ENCODE data around the gene IQCB1. TPM values are rescaled to one million over a fixed set of nuclear protein-coding genes. Genes with fewer than 3 reads are reported as not detected.
A peak's percentile ranks its signal among the peaks of the same experiment; 100 is the strongest.

The IQCB1 gene
- total and polyA plus RNA-seq, 10 of the 15 experiments (the other 5 are each of a cell fraction or from before 2014, with no cell fraction given), result 36.0 to 69.4 (median 48.9) TPM

GRCh38 chr3:121735047-121735696, 99.7 kb downstream of the IQCB1 start (continued):
- no peak for TF ChIP-seq NKRF (conservative IDR thresholded peaks at IDR 0.05)
- TF ChIP-seq TCF12 (IDR thresholded peaks at IDR 0.05; ENCODE audit: low read depth, low read length), result no peak
- TF ChIP-seq IKZF2 (IDR thresholded peaks at IDR 0.05), result peak in 1 of 2 experiments; percentile 21; a peak in 1 of 4 replicates
- TF ChIP-seq TAF1 (IDR thresholded peaks at IDR 0.05; ENCODE audit: borderline replicate concordance, low read depth, low read length), result no peak
- no peak for TF ChIP-seq ZZZ3 (IDR thresholded peaks at IDR 0.05; ENCODE audit: control insufficient read depth, insufficient read length, low read depth)
- no peak for TF ChIP-seq LARP7 (IDR thresholded peaks at IDR 0.05)
- TF ChIP-seq SPI1 (IDR thresholded peaks at IDR 0.05; ENCODE audit: borderline replicate concordance, insufficient read depth, low read depth, low read length), result no peak
- no peak for TF ChIP-seq SREBF2 (IDR thresholded peaks at IDR 0.05; ENCODE audit: low read length)
- TF ChIP-seq, protein P1, sequence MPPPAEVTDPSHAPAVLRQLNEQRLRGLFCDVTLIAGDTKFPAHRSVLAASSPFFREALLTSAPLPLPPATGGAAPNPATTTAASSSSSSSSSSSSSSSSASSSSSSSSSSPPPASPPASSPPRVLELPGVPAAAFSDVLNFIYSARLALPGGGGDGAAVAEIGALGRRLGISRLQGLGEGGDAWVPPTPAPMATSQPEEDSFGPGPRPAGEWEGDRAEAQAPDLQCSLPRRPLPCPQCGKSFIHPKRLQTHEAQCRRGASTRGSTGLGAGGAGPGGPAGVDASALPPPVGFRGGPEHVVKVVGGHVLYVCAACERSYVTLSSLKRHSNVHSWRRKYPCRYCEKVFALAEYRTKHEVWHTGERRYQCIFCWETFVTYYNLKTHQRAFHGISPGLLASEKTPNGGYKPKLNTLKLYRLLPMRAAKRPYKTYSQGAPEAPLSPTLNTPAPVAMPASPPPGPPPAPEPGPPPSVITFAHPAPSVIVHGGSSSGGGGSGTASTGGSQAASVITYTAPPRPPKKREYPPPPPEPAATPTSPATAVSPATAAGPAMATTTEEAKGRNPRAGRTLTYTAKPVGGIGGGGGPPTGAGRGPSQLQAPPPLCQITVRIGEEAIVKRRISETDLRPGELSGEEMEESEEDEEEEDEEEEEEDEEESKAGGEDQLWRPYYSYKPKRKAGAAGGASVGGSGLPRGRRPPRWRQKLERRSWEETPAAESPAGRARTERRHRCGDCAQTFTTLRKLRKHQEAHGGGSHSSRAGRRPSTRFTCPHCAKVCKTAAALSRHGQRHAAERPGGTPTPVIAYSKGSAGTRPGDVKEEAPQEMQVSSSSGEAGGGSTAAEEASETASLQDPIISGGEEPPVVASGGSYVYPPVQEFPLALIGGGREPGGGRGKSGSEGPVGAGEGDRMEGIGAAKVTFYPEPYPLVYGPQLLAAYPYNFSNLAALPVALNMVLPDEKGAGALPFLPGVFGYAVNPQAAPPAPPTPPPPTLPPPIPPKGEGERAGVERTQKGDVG (CRISPR knock-in tag; IDR thresholded peaks at IDR 0.05), result no peak
- peak; percentile 37; the same call in 1 of the 2 replicates for TF ChIP-seq FOXM1 (IDR thresholded peaks at IDR 0.05; ENCODE audit: low read depth, low read length)
- no peak for TF ChIP-seq RELA (IDR thresholded peaks at IDR 0.05; ENCODE audit: borderline replicate concordance, partially characterized antibody)
- no peak for TF ChIP-seq SMC3 (IDR thresholded peaks at IDR 0.05; ENCODE audit: borderline replicate concordance, low read length)
- no peak for TF ChIP-seq SIN3A (IDR thresholded peaks at IDR 0.05; ENCODE audit: low read depth, low read length)
- peak; percentile 64; the same call in 1 of the 2 replicates for TF ChIP-seq ATF7 (IDR thresholded peaks at IDR 0.05; ENCODE audit: low read depth)
- no peak for TF ChIP-seq ZNF217 (IDR thresholded peaks at IDR 0.05)
- no peak for TF ChIP-seq SRF (IDR thresholded peaks at IDR 0.05; ENCODE audit: low read depth in 2 of 2, low read length in 2 of 2)
- no peak for TF ChIP-seq RCOR1 (conservative IDR thresholded peaks at IDR 0.05; ENCODE audit: low read depth, low read length)
- no peak for TF ChIP-seq MLLT1 (IDR thresholded peaks at IDR 0.05)
- no peak for TF ChIP-seq CBFB (IDR thresholded peaks at IDR 0.05; ENCODE audit: low read depth)
- TF ChIP-seq, protein P2, sequence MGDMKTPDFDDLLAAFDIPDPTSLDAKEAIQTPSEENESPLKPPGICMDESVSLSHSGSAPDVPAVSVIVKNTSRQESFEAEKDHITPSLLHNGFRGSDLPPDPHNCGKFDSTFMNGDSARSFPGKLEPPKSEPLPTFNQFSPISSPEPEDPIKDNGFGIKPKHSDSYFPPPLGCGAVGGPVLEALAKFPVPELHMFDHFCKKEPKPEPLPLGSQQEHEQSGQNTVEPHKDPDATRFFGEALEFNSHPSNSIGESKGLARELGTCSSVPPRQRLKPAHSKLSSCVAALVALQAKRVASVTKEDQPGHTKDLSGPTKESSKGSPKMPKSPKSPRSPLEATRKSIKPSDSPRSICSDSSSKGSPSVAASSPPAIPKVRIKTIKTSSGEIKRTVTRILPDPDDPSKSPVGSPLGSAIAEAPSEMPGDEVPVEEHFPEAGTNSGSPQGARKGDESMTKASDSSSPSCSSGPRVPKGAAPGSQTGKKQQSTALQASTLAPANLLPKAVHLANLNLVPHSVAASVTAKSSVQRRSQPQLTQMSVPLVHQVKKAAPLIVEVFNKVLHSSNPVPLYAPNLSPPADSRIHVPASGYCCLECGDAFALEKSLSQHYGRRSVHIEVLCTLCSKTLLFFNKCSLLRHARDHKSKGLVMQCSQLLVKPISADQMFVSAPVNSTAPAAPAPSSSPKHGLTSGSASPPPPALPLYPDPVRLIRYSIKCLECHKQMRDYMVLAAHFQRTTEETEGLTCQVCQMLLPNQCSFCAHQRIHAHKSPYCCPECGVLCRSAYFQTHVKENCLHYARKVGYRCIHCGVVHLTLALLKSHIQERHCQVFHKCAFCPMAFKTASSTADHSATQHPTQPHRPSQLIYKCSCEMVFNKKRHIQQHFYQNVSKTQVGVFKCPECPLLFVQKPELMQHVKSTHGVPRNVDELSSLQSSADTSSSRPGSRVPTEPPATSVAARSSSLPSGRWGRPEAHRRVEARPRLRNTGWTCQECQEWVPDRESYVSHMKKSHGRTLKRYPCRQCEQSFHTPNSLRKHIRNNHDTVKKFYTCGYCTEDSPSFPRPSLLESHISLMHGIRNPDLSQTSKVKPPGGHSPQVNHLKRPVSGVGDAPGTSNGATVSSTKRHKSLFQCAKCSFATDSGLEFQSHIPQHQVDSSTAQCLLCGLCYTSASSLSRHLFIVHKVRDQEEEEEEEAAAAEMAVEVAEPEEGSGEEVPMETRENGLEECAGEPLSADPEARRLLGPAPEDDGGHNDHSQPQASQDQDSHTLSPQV (IDR thresholded peaks at IDR 0.05), result no peak
- no peak for TF ChIP-seq NR2C1 (IDR thresholded peaks at IDR 0.05)

Measured in GM12878 (cell line).